HG03196 (cell line): Measurements from ENCODE around the gene SCMH1.
"Not testable (repeated sequence)": the region's sequence is repeated elsewhere in the genome, so short reads cannot be mapped to it uniquely, and the experiment has no call there.

Experiments used
- ATAC-seq: cut with Tn5 transposase; IDR thresholded peaks from one replicate; pipeline ENCODE4 v1.9.1; 2021; ENCODE audit not compliant: unreplicated experiment

The SCMH1 gene

DNA sequence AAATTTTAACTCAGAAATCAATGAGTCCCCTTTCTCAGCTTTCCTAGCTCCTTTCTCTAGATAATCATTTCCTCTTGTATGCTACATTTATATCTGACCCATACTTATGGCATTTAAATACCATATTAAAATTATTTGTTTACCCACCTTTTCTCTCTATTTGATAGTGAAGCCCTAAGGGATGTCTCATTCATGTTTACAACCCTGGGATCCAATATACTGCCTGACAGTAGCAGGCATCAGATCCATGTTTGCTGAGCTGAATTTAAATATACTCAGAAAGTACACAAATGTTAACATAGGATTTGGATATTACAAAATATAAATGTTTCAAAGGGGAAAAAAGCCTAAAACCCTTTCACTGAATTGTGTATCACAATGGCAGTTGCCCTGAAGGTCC, 26.5 kb downstream of the SCMH1 start:
- no peak for ATAC-seq

- ATAC-seq, result no peak
Observed at GRCh38 chr1:41213341-41213740, 28.8 kb downstream of the SCMH1 start.

- ATAC-seq, result not testable (repeated sequence)
Observed at GRCh38 chr1:41211608-41212007, 30.5 kb downstream of the SCMH1 start.

DNA sequence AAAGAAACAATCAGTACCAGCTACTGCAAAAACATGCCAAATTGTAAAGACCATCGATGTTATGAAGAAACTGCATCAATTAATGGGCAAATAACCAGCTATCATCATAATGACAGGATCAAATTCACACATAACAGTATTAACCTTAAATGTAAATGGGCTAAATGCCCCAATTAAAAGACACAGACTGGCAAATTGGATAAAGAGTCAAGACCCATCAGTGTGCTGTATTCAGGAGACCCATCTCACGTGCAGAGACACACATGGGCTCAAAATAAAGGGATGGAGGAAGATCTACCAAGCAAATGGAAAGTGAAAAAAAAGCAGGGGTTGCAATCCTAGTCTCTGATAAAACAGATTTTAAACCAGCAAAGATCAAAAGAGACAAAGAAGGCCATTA, 35.1 kb downstream of the SCMH1 start:
- ATAC-seq, result not testable (repeated sequence)

- no peak for ATAC-seq
Observed at GRCh38 chr1:41200728-41201127, 41.4 kb downstream of the SCMH1 start.

GRCh38 chr1:41199375-41199774, 42.7 kb downstream of the SCMH1 start:
- no peak for ATAC-seq

GRCh38 chr1:41192456-41193178, 49.5 kb downstream of the SCMH1 start:
- ATAC-seq, result no peak

DNA sequence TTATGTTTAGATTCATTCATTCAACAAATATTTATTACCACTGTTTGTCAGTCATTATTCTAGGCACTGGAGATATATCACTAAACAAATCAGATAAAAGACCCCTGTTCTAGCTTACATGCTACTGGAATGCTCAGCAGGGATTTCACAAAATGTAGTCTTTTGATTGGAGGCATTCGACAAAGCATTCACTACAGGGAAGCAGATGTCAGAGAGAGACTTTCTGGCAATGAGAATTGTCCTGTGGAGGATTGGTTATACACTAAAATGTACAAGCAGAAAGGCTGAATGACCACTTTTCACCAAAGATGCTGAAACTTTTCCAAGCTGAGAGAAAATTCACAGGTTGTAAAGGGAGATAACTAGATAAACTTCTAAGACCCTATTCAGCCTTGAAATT, 57.7 kb downstream of the SCMH1 start:
- no peak for ATAC-seq

DNA sequence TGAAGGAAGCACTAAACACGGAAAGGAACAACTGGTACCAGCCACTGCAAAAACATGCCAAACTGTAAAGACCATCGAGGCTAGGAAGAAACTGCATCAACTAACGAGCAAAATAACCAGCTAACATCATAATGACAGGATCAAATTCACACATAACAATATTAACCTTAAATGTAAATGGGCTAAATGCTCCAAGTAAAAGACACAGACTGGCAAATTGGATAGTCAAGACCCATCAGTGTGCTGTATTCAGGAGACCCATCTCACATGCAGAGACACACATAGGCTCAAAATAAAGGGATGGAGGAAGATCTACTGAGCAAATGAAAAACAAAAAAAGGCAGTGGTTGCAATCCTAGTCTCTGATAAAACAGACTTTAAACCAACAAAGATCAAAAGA, 63.9 kb downstream of the SCMH1 start:
- ATAC-seq, result not testable (repeated sequence)

DNA sequence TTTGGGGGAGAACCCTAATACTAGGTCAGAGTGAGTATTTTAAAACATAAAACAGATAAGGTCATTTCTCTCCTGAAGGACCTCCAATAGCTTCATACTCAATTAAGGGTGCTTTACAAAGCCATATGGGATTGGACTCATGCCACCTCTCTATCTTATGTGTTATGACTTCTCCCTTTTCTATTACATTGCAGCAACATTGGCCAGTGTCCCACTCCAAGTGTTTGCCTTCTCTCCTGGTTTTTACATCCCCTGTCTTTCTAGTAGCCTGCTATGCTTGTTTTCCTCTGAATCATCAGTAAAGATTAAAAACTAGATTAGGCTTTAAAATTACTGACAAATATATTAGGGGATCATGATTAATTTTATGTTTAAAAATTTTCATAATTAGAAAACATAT, 66.6 kb downstream of the SCMH1 start:
- no peak for ATAC-seq

- ATAC-seq, result no peak
Observed at GRCh38 chr1:41174170-41174569, 67.9 kb downstream of the SCMH1 start.

GRCh38 chr1:41173651-41174050, 68.5 kb downstream of the SCMH1 start:
- ATAC-seq, result no peak

DNA sequence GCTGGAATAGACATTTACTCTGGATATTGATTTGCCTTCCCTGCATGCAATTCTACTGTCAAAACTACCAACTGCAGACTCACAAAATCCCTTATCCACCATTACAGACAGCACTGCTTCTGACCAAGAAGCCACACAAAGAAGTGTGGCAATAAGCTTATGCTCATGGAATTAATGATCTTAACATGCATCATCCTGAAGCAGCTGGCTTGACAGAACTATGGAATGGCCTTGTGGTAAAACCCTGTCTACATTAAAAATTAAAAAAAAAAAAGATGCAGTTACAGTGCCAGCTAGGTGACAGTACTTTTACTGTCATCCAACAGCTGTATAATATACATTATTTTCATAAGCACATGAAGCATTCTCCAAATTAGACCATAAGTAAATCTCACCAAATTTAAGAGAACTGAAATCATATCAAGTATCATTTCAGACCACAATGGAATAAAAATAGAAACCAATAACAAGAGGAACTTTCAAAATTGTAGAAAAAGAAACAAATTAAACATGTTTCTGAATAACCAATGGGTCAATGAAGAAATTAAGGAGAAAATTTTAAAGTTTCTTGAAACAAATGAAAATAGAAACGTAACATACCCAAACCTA, 70.7 kb downstream of the SCMH1 start:
- ATAC-seq, result no peak

DNA sequence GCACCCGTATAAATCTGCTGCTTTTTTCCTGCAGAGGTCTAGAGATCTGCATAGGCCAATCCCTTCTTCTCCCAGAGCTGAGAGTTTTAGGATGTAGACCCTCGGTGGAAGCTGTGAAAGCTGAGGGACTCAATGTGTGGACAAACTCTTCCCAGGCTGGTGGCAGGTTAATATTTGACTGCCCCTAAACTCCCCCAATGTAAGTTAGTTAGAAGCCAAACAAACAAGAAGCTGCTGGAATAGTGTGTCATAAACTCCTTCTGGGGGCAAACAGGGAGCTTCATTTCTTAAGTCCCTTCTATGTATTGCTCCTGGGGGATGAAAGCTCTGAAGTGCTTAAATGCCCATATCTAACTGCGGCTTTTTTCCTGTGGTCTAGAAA, 72.3 kb downstream of the SCMH1 start:
- no peak for ATAC-seq

DNA sequence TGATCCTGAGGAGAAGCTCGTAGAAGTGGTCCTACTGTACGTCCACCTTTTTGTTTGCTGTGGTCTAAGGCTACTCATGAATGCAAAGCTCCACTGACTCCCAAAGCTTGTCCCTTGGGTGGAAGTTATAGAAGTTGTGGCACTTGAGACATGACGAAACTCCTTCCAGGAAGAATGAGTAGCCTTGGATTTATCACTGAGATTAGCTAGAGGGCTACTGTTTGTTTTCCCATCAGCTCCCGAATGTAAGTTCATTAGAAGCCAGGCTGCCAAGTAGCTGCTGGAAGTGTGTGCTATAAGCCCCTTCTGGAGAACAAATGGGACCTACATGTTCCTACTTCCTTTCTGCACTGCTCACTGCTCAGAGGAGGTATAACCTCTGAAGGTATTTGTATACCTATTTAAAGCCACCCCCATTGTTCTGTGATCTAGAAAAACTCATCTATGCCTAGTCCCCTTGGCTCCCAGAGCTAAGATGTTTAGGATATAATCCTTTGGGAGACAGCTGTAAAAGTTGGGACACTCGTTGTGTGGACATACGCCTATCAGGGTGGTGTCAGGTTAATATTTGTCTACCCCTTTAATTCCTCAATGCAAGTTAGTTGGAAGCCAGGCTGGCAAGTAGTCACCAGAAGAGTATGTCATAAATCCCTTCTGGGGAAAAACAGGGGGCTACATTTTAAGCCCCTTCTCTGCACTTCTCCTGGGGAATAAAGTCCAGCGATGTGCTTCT, 72.9 kb downstream of the SCMH1 start:
- ATAC-seq, result no peak

DNA sequence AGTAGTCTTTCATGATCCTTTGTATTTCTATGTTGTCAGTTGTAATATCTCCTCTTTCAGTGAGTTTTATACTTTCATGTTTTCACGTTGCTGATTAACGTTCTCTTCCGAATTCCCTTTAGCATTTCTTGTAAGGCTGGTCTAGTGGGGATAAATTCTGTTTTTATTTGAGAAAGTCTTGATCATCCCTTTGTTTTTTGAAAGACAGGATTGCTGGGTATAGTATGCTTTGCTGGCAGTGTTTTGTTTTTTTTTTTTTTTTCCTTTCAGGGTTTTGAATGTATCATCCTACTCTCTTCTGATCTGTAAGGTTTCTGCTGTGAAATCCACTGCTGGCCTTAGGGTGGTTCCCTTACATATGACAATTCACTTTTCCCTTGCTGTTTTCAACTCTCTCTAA, 74.4 kb downstream of the SCMH1 start:
- no peak for ATAC-seq

- ATAC-seq, result no peak
Observed at GRCh38 chr1:41164727-41165126, 77.4 kb downstream of the SCMH1 start.

- ATAC-seq, result no peak
Observed at GRCh38 chr1:41162441-41162840, 79.7 kb downstream of the SCMH1 start.

- ATAC-seq, result no peak
Observed at GRCh38 chr1:41161846-41162245, 80.3 kb downstream of the SCMH1 start.

GRCh38 chr1:41160498-41161110, 81.5 kb downstream of the SCMH1 start:
- ATAC-seq, result no peak

DNA sequence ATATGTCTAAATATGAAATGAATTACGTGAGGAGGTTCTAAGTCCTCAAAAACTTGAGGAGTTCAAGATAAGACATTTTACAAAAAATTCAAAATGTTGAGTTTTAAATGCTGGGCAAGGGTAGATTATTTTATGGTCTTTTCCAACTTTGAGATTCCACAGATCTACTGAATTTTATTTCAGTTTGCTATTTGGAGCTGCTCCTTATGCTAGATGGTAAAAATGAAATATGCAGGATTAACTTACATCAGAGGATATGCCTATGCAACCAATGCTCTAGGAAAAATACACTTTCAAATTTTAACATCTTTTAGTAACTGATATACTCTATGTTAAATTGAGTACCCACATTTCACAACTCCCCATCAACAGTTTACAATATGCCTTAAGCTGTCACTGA, 83.1 kb downstream of the SCMH1 start:
- ATAC-seq, result no peak
